ENCODE results near the gene MYLK.

GRCh38 chr3:123816673-123817207, 67.4 kb downstream of the MYLK start:
- TF ChIP-seq CTCF (IDR thresholded peaks at IDR 0.05; ENCODE audit: low read depth, low read length, missing input control) (no peak), REST (IDR thresholded peaks at IDR 0.05) (no peak), TAF1 (conservative IDR thresholded peaks at IDR 0.05) (no peak)
- TF ChIP-seq, protein P1, sequence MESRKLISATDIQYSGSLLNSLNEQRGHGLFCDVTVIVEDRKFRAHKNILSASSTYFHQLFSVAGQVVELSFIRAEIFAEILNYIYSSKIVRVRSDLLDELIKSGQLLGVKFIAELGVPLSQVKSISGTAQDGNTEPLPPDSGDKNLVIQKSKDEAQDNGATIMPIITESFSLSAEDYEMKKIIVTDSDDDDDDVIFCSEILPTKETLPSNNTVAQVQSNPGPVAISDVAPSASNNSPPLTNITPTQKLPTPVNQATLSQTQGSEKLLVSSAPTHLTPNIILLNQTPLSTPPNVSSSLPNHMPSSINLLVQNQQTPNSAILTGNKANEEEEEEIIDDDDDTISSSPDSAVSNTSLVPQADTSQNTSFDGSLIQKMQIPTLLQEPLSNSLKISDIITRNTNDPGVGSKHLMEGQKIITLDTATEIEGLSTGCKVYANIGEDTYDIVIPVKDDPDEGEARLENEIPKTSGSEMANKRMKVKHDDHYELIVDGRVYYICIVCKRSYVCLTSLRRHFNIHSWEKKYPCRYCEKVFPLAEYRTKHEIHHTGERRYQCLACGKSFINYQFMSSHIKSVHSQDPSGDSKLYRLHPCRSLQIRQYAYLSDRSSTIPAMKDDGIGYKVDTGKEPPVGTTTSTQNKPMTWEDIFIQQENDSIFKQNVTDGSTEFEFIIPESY (IDR thresholded peaks at IDR 0.05): no peak
- TF ChIP-seq, protein P2, sequence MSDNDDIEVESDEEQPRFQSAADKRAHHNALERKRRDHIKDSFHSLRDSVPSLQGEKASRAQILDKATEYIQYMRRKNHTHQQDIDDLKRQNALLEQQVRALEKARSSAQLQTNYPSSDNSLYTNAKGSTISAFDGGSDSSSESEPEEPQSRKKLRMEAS (IDR thresholded peaks at IDR 0.05): no peak

All from liver (tissue), 3 donors.